GM12878 (cell line): ENCODE data around the gene RIMBP2. TPM values are rescaled to one million over a fixed set of nuclear protein-coding genes. Genes with fewer than 3 reads are reported as not detected.

ENCODE experiments used
- ATAC-seq: fragments of 200-7000 bp; cut with Tn5 transposase; 3 replicates; pipeline ENCODE4 v1.9.1; 2020; ENCODE audit warnings: mild to moderate bottlenecking, moderate library complexity
- BruUV-seq: library from RNA; stranded (reverse); fragments of 400-500 nt; replicated peaks from 2 replicates; lab custom pipeline; 2021; lab: Mats Ljungman, UMichigan
- CTCF ChIA-PET: fragments of 300-600 bp; sonication (Branson Sonifier 250); formaldehyde crosslinking; extraction: SDS; loops from one replicate; lab custom pipeline; 2021; ENCODE audit warnings: inconsistent platforms; lab: Yijun Ruan, JAX
- POLR2A ChIA-PET: fragments of 350-600 bp; formaldehyde crosslinking; extraction: SDS; loops from one replicate; lab custom pipeline; 2021; ENCODE audit warnings: inconsistent platforms; lab: Charles Lee
- RAD21 ChIA-PET: fragments of 300-600 bp; sonication (Branson Sonifier 250); formaldehyde crosslinking; loops from one replicate; lab custom pipeline; 2023; ENCODE audit warnings: antibody characterized with exemption; ENCODE audit not compliant: unreplicated experiment; lab: Charles Lee
- SMC1A ChIA-PET: fragments of 300-600 bp; sonication (Branson Sonifier 250); formaldehyde crosslinking; loops from one replicate; lab custom pipeline; 2023; ENCODE audit not compliant: unreplicated experiment, uncharacterized antibody; lab: Charles Lee
- DNase-seq: peaks from one replicate; pipeline ENCODE4 v3.0.0-alpha.2; 2011; ENCODE audit warnings: low read depth, low spot score
- FAIRE-seq: peaks from 3 replicates; lab custom pipeline; 2011; peaks lifted over from hg19 to GRCh38; lab: Jason Lieb, UNC
- H2AFZ ChIP-seq: 2 replicates; pipeline ENCODE4 v1.6.0; 2011; ENCODE audit warnings: low read depth, low read length, control low read depth; ENCODE audit not compliant: control insufficient read depth
- H3K27ac ChIP-seq: 2 replicates; pipeline ENCODE4 v1.5.1; 2011; ENCODE audit warnings: control low read depth; ENCODE audit not compliant: control insufficient read depth, insufficient read depth
- H3K27me3 ChIP-seq, 2 experiments: replicated peaks in 1 of 2; 2 replicates each; pipeline versions ENCODE4 v1.6.0 to v1.6.1; 2011; ENCODE audit warnings: low read length in 1 of 2; ENCODE audit not compliant: control insufficient read depth in 2 of 2, insufficient read depth in 2 of 2
- H3K36me3 ChIP-seq, 2 experiments: 2 replicates each; pipeline ENCODE4 v1.5.1; 2011; ENCODE audit warnings: low read length in 1 of 2; ENCODE audit not compliant: control insufficient read depth in 2 of 2, insufficient read depth in 2 of 2
- H3K4me1 ChIP-seq: 2 replicates; pipeline ENCODE4 v1.6.1; 2011; ENCODE audit warnings: mild to moderate bottlenecking, low read length, moderate library complexity, mixed read lengths; ENCODE audit not compliant: control insufficient read depth, insufficient read depth
- H3K4me2 ChIP-seq: 2 replicates; pipeline ENCODE4 v1.6.0; 2011; ENCODE audit warnings: control low read depth; ENCODE audit not compliant: control insufficient read depth, insufficient read depth
- H3K4me3 ChIP-seq: fragments of 200-600 bp; sonication (generic); 2 replicates; pipeline ENCODE4 v1.5.1; 2016
- H3K79me2 ChIP-seq: 2 replicates; pipeline ENCODE4 v1.6.0; 2011; ENCODE audit warnings: low read length; ENCODE audit not compliant: control insufficient read depth, insufficient read depth
- H3K9ac ChIP-seq: 2 replicates; pipeline ENCODE4 v1.8.0; 2011; ENCODE audit warnings: low read length, control low read depth, mixed read lengths; ENCODE audit not compliant: control insufficient read depth, insufficient read depth
- H3K9me3 ChIP-seq: replicated peaks from 3 replicates; pipeline ENCODE4 v1.5.1; 2011; ENCODE audit warnings: mild to moderate bottlenecking, low read length; ENCODE audit not compliant: control insufficient read depth, insufficient read depth
- H4K20me1 ChIP-seq: 2 replicates; pipeline ENCODE4 v1.6.0; 2011; ENCODE audit not compliant: control insufficient read depth, insufficient read depth
- BCL11A ChIP-seq: IDR thresholded peaks from 2 replicates; pipeline ENCODE4 v1.6.1; 2011; ENCODE audit warnings: low read depth, low read length
- CBX5 ChIP-seq: sonication (generic); IDR thresholded peaks from 2 replicates; pipeline ENCODE4 v1.6.1; 2016; ENCODE audit warnings: low read depth, moderate library complexity, mild to moderate bottlenecking, inconsistent platforms
- FOXM1 ChIP-seq: IDR thresholded peaks from 2 replicates; pipeline ENCODE4 v1.6.1; 2012; ENCODE audit warnings: low read depth, mild to moderate bottlenecking, inconsistent platforms, low read length, moderate library complexity
- MYB ChIP-seq: fragments of 150-350 bp; IDR thresholded peaks from 2 replicates; pipeline ENCODE4 v1.6.1; 2014; ENCODE audit warnings: mild to moderate bottlenecking, low read depth, low read length, borderline replicate concordance
- SMAD5 ChIP-seq: IDR thresholded peaks from 2 replicates; pipeline ENCODE4 v1.6.1; 2016; ENCODE audit warnings: antibody characterized with exemption, low read depth
- TBL1XR1 ChIP-seq: IDR thresholded peaks from 2 replicates; pipeline ENCODE4 v1.6.1; 2012; ENCODE audit warnings: low read depth, low read length, improper control_type of control experiment
- WGBS: methylation state at CpG from one replicate; pipeline ENCODE4 v1.1.6; 2016; ENCODE audit warnings: low lambda C conversion rate; ENCODE audit not compliant: insufficient replicate concordance, insufficient coverage; ENCODE audit errors: missing lambda C conversion rate; 5-methylcytosine and 5-hydroxymethylcytosine counted together
- in situ Hi-C: fragments of 300-500 bp; cut with MboI; formaldehyde crosslinking; loops from 9 replicates; pipeline ENCODE4 v1.14.3; 2018; ENCODE audit warnings: mixed read lengths
- intact Hi-C: fragments of 100-400 bp; cut with micrococcal nuclease; formaldehyde crosslinking; loops from one replicate; pipeline ENCODE4 v1.14.2; 2022; ENCODE audit not compliant: unreplicated experiment
- polyA plus RNA-seq, 11 experiments: library from polyadenylated mRNA; depleted of rRNA in 4 of 11; unstranded in 6 of 11; stranded (reverse) in 5 of 11; fragments of >200 nt; fragmentation: Nextera tagmentation in 4 of 11; fragmentation: Illumina TruSeq in 1 of 11; extraction: Ambion mirVana in 4 of 11; extraction: Trizol in 1 of 11; gene quantifications; 1 replicate in 1 of 11; 2 replicates in 10 of 11; pipeline versions ENCODE4 v1.2.1 to v1.2.3, GENCODE V29; 2011 to 2016; ENCODE audit warnings: inconsistent platforms in 2 of 11, missing spikeins in 2 of 11, low read depth in 1 of 11
- total RNA-seq, 4 experiments: library from RNA; depleted of rRNA in 3 of 4; stranded (reverse); fragments of >200 nt in 3 of 4; fragmentation: Illumina TruSeq in 1 of 4; extraction: Trizol in 1 of 4; gene quantifications; 2 replicates each; pipeline versions ENCODE4 v1.2.1 to v1.2.3, GENCODE V29; 2013 to 2021
- TF ChIP-seq, protein P1 (sequence below): fragments of 450-650 bp; IDR thresholded peaks from 2 replicates; pipeline ENCODE4 v1.6.1; 2017; ENCODE audit warnings: low read depth, mild to moderate bottlenecking, moderate library complexity
- TF ChIP-seq, protein P2 (sequence below): fragments of 450-650 bp; IDR thresholded peaks from 2 replicates; pipeline ENCODE4 v1.6.1; 2018; ENCODE audit warnings: borderline replicate concordance, mild to moderate bottlenecking; ENCODE audit not compliant: partially characterized antibody
- TF ChIP-seq, protein P3 (sequence below): fragments of 450-650 bp; IDR thresholded peaks from 2 replicates; pipeline ENCODE4 v1.6.1; 2017; ENCODE audit warnings: mild to moderate bottlenecking, moderate library complexity

RIMBP2 gene
- total and polyA plus RNA-seq, 10 of the 15 experiments (the other 5 are each of a cell fraction or from before 2014, with no cell fraction given) = 0.04 to 2.9 (median 0.07) TPM; not detected in 1

DNA sequence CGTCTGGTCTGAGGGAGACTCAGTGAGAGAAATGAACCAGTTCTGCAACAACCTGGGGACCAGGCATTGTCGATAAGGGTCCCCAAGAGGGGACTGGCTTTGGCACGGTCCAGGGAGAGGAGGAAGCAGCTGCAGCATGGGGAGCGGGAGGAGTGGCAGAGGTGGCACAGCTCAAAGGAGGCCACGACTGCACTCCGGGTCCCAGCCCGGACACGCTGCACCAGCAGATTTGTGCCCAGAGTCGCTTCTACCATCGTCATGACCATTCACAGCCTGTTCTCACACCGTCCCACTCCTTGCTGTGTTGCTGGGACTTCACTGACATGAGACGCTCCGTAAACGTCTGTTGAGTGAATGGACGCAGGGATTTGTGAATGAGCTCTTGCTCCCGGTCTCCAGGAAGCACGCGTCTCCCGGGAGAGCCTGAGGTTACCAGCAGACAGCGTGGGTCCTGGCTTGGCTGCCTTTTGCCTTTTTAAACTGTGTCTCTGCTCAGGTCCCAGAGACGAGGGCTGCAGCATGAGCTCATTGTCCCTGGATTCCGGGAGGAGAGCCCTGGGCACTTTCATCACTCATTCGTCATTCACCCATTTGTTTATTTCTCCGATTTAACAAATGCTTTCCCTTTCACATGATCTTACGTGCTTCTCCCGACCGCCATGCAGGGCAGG, 241.4 kb downstream of the RIMBP2 start:
- no peaks in the 10 kb centered on the region for H4K20me1 ChIP-seq
- no peaks in the 10 kb centered on the region for H3K79me2 ChIP-seq
- no peaks in the 10 kb centered on the region for H3K27me3 ChIP-seq
- H3K4me1 ChIP-seq = no peaks in the 10 kb centered on the region
- no peak overlapping the region for H3K4me2 ChIP-seq
- BruUV-seq = no TSS peak
- DNase-seq (no peak), FAIRE-seq (no peak), ATAC-seq (no peak)
- no peak overlapping the region for H3K9ac ChIP-seq
- H3K4me3 ChIP-seq = no peak overlapping the region
- no peaks in the 10 kb centered on the region; the same call in 2 of the 3 replicates for H3K9me3 ChIP-seq
- H3K36me3 ChIP-seq = no peaks in the 10 kb centered on the region
- ChIA-PET CTCF (no interaction called here), RAD21 (no interaction called here), SMC1A (no interaction called here), POLR2A (no interaction called here)
- WGBS = 53% methylated on average over 27 of the region's 27 CpGs
- in situ Hi-C loops (no loop called here), intact Hi-C loops (no loop called here)
- H2AFZ ChIP-seq = no peak overlapping the region
- TF ChIP-seq FOXM1 (no peak), TBL1XR1 (no peak), CBX5 (no peak), SMAD5 (no peak)
- H3K27ac ChIP-seq = no peak overlapping the region

DNA sequence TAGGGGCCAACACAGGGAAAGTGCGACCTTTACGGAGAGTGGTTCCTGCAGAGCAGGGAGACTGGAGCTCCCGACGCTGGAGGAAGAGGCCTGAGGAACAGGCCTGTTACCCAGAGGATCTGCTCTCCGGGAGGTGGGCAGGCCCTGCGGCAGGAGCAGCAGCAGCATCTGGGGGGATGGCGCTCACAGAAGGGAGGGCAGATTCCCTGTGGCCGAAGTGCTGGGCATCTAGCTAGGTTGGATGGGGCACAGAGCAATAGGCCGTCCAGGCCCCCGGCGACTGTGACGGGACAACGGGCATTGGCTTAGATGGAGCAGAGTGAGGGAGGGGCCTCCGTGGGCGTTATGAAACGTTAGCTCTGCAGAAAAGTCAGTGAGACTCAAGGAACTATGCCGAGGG, 242.8 kb downstream of the RIMBP2 start:
- Histone ChIP-seq H3K9ac (no peak overlapping the region), H4K20me1 (no peaks in the 10 kb centered on the region), H2AFZ (no peak overlapping the region), H3K4me3 (no peak overlapping the region), H3K4me1 (no peaks in the 10 kb centered on the region), H3K36me3 (no peaks in the 10 kb centered on the region), H3K27me3 (no peaks in the 10 kb centered on the region), H3K27ac (no peak overlapping the region), H3K79me2 (no peaks in the 10 kb centered on the region), H3K4me2 (no peak overlapping the region), H3K9me3 (no peaks in the 10 kb centered on the region; the same call in 1 of the 3 replicates)
- no peak for DNase-seq
- in situ Hi-C loops (no loop called here), intact Hi-C loops (no loop called here)
- no TSS peak for BruUV-seq
- ChIA-PET RAD21 (no interaction called here), SMC1A (no interaction called here), CTCF (no interaction called here), POLR2A (no interaction called here)
- WGBS = 50% methylated on average over 17 of the region's 17 CpGs
- no peak for FAIRE-seq
- no peak for ATAC-seq
- TF ChIP-seq, protein P1, sequence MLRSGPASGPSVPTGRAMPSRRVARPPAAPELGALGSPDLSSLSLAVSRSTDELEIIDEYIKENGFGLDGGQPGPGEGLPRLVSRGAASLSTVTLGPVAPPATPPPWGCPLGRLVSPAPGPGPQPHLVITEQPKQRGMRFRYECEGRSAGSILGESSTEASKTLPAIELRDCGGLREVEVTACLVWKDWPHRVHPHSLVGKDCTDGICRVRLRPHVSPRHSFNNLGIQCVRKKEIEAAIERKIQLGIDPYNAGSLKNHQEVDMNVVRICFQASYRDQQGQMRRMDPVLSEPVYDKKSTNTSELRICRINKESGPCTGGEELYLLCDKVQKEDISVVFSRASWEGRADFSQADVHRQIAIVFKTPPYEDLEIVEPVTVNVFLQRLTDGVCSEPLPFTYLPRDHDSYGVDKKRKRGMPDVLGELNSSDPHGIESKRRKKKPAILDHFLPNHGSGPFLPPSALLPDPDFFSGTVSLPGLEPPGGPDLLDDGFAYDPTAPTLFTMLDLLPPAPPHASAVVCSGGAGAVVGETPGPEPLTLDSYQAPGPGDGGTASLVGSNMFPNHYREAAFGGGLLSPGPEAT = no peak
- TF ChIP-seq, protein P2, sequence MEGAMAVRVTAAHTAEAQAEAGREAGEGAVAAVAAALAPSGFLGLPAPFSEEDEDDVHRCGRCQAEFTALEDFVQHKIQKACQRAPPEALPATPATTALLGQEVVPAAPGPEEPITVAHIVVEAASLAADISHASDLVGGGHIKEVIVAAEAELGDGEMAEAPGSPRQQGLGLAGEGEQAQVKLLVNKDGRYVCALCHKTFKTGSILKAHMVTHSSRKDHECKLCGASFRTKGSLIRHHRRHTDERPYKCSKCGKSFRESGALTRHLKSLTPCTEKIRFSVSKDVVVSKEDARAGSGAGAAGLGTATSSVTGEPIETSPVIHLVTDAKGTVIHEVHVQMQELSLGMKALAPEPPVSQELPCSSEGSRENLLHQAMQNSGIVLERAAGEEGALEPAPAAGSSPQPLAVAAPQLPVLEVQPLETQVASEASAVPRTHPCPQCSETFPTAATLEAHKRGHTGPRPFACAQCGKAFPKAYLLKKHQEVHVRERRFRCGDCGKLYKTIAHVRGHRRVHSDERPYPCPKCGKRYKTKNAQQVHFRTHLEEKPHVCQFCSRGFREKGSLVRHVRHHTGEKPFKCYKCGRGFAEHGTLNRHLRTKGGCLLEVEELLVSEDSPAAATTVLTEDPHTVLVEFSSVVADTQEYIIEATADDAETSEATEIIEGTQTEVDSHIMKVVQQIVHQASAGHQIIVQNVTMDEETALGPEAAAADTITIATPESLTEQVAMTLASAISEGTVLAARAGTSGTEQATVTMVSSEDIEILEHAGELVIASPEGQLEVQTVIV = no peak
- TF ChIP-seq, protein P3, sequence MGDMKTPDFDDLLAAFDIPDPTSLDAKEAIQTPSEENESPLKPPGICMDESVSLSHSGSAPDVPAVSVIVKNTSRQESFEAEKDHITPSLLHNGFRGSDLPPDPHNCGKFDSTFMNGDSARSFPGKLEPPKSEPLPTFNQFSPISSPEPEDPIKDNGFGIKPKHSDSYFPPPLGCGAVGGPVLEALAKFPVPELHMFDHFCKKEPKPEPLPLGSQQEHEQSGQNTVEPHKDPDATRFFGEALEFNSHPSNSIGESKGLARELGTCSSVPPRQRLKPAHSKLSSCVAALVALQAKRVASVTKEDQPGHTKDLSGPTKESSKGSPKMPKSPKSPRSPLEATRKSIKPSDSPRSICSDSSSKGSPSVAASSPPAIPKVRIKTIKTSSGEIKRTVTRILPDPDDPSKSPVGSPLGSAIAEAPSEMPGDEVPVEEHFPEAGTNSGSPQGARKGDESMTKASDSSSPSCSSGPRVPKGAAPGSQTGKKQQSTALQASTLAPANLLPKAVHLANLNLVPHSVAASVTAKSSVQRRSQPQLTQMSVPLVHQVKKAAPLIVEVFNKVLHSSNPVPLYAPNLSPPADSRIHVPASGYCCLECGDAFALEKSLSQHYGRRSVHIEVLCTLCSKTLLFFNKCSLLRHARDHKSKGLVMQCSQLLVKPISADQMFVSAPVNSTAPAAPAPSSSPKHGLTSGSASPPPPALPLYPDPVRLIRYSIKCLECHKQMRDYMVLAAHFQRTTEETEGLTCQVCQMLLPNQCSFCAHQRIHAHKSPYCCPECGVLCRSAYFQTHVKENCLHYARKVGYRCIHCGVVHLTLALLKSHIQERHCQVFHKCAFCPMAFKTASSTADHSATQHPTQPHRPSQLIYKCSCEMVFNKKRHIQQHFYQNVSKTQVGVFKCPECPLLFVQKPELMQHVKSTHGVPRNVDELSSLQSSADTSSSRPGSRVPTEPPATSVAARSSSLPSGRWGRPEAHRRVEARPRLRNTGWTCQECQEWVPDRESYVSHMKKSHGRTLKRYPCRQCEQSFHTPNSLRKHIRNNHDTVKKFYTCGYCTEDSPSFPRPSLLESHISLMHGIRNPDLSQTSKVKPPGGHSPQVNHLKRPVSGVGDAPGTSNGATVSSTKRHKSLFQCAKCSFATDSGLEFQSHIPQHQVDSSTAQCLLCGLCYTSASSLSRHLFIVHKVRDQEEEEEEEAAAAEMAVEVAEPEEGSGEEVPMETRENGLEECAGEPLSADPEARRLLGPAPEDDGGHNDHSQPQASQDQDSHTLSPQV = no peak
- TF ChIP-seq MYB = no peak
- no peak for TF ChIP-seq BCL11A
